Lower leg skin (tissue), 3 donors: ENCODE results near the gene IL1RAP.

ENCODE experiments used
- POLR2A ChIP-seq, 2 donors: fragments of 450-650 bp; IDR thresholded peaks; one replicate each; pipeline ENCODE4 v1.6.1; 2016 to 2017; ENCODE audit warnings: antibody characterized with exemption in 2 of 2, mild to moderate bottlenecking in 1 of 2, moderate library complexity in 1 of 2
- TF ChIP-seq, protein P1 (sequence below), 3 donors: fragments of 450-650 bp; IDR thresholded peaks; one replicate each; pipeline ENCODE4 v1.5.1; 2016; ENCODE audit warnings: antibody characterized with exemption in 3 of 3, mild to moderate bottlenecking in 3 of 3, moderate library complexity in 2 of 3

GRCh38 chr3:190642016-190642415 lies 128.1 kb downstream of the IL1RAP start:
- TF ChIP-seq POLR2A (IDR thresholded peaks at IDR 0.05), result no peak
- TF ChIP-seq, protein P1, sequence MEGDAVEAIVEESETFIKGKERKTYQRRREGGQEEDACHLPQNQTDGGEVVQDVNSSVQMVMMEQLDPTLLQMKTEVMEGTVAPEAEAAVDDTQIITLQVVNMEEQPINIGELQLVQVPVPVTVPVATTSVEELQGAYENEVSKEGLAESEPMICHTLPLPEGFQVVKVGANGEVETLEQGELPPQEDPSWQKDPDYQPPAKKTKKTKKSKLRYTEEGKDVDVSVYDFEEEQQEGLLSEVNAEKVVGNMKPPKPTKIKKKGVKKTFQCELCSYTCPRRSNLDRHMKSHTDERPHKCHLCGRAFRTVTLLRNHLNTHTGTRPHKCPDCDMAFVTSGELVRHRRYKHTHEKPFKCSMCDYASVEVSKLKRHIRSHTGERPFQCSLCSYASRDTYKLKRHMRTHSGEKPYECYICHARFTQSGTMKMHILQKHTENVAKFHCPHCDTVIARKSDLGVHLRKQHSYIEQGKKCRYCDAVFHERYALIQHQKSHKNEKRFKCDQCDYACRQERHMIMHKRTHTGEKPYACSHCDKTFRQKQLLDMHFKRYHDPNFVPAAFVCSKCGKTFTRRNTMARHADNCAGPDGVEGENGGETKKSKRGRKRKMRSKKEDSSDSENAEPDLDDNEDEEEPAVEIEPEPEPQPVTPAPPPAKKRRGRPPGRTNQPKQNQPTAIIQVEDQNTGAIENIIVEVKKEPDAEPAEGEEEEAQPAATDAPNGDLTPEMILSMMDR (IDR thresholded peaks at IDR 0.05), result no peak
